PC-3 (cell line): Measurements from ENCODE around the gene MRPS11.

Experiments
- EZH2 ChIP-seq: fragments of 300-600 bp; sonication (generic); IDR thresholded peaks from one replicate; pipeline ENCODE4 v1.6.1; 2017; ENCODE audit warnings: antibody characterized with exemption, mild to moderate bottlenecking, low read length; ENCODE audit not compliant: unreplicated experiment
- TF ChIP-seq, protein P1 (sequence below): fragments of 300-600 bp; sonication (generic); conservative IDR thresholded peaks from 2 replicates; pipeline ENCODE4 v1.5.1; 2017; ENCODE audit warnings: antibody characterized with exemption, low read depth, mild to moderate bottlenecking, low read length

DNA sequence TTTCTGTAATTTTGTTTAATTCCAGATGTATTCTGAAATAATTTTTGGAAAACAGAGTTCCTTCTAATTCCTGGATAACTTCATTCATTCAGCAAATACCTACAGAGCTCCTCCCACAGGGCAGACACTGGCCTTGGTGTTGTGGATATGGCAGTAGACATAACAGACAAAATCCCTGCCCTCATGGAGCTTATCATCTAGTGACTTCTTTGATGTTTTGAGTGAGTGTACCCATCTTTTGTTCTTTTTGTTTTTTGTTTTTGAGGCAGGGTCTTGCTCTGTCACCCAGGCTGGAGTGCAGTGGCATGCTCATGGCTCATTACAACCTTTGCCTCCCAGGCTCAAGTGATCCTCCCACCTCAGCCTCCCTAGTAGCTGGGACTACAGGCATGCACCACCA, 57.9 kb downstream of the MRPS11 start:
- TF ChIP-seq, protein P1, sequence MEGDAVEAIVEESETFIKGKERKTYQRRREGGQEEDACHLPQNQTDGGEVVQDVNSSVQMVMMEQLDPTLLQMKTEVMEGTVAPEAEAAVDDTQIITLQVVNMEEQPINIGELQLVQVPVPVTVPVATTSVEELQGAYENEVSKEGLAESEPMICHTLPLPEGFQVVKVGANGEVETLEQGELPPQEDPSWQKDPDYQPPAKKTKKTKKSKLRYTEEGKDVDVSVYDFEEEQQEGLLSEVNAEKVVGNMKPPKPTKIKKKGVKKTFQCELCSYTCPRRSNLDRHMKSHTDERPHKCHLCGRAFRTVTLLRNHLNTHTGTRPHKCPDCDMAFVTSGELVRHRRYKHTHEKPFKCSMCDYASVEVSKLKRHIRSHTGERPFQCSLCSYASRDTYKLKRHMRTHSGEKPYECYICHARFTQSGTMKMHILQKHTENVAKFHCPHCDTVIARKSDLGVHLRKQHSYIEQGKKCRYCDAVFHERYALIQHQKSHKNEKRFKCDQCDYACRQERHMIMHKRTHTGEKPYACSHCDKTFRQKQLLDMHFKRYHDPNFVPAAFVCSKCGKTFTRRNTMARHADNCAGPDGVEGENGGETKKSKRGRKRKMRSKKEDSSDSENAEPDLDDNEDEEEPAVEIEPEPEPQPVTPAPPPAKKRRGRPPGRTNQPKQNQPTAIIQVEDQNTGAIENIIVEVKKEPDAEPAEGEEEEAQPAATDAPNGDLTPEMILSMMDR, result no peak
- no peak for TF ChIP-seq EZH2
